DND-41 (cell line): ENCODE measurements around the gene SAG.

Source experiments
- ATAC-seq: fragments of 200-7000 bp; cut with Tn5 transposase; 3 replicates; pipeline ENCODE4 v1.9.1; 2021; ENCODE audit warnings: low read depth; ENCODE audit not compliant: insufficient read depth
- DNase-seq: peaks from one replicate; pipeline ENCODE4 v3.0.0-alpha.2; 2020
- H2AFZ ChIP-seq: 2 replicates; pipeline ENCODE4 v1.6.0; 2012; ENCODE audit warnings: low read depth, low read length
- H3K27ac ChIP-seq: 2 replicates; pipeline ENCODE4 v1.5.1; 2012; ENCODE audit warnings: low read length, inconsistent platforms
- H3K27me3 ChIP-seq: fragments of 200-600 bp; sonication (generic); 2 replicates; pipeline ENCODE4 v1.6.0; 2012; ENCODE audit warnings: low read length, mild to moderate bottlenecking, inconsistent platforms; ENCODE audit not compliant: insufficient read depth, poor library complexity
- H3K36me3 ChIP-seq: 2 replicates; pipeline ENCODE4 v1.5.1; 2012; ENCODE audit warnings: low read length, inconsistent platforms; ENCODE audit not compliant: insufficient read depth
- H3K4me1 ChIP-seq: 2 replicates; pipeline ENCODE4 v1.5.1; 2012; ENCODE audit warnings: mild to moderate bottlenecking, low read length; ENCODE audit not compliant: insufficient read depth
- H3K4me2 ChIP-seq: 2 replicates; pipeline ENCODE4 v1.6.0; 2012; ENCODE audit warnings: mild to moderate bottlenecking, moderate library complexity, low read length, inconsistent platforms; ENCODE audit not compliant: insufficient read depth
- H3K4me3 ChIP-seq, 2 experiments: fragments of 200-600 bp in 1 of 2; shearing (Covaris generic) in 1 of 2; 2 replicates each; pipeline ENCODE4 v1.5.1; 2012 to 2016; ENCODE audit warnings: inconsistent platforms in 2 of 2, low read length in 2 of 2, mild to moderate bottlenecking in 2 of 2, low read depth in 1 of 2, moderate library complexity in 1 of 2
- H3K79me2 ChIP-seq: 2 replicates; pipeline ENCODE4 v1.6.0; 2012; ENCODE audit warnings: low read length, inconsistent platforms; ENCODE audit not compliant: insufficient read depth
- H3K9ac ChIP-seq: 2 replicates; pipeline ENCODE4 v1.6.0; 2012; ENCODE audit warnings: low read depth, mild to moderate bottlenecking, inconsistent platforms, low read length, moderate library complexity
- H3K9me3 ChIP-seq: 2 replicates; pipeline ENCODE4 v1.5.1; 2012; ENCODE audit warnings: low read length, moderate library complexity, mild to moderate bottlenecking, inconsistent platforms; ENCODE audit not compliant: insufficient read depth, severe bottlenecking
- H4K20me1 ChIP-seq: 2 replicates; pipeline ENCODE4 v1.6.0; 2012; ENCODE audit warnings: low read length; ENCODE audit not compliant: insufficient read depth
- CTCF ChIP-seq: IDR thresholded peaks from 2 replicates; pipeline ENCODE4 v1.5.1; 2012; ENCODE audit warnings: borderline replicate concordance, low read length, moderate library complexity, mild to moderate bottlenecking; ENCODE audit not compliant: poor library complexity, severe bottlenecking; ENCODE audit errors: extremely low read depth
- EZH2 ChIP-seq: IDR thresholded peaks from 3 replicates; pipeline ENCODE4 v1.6.1; 2012; ENCODE audit warnings: borderline replicate concordance, low read depth, mild to moderate bottlenecking, moderate library complexity, low read length, inconsistent platforms; ENCODE audit not compliant: severe bottlenecking

Gene SAG

GRCh38 chr2:233264667-233265066 is 42.9 kb upstream of the SAG start:
- Histone ChIP-seq H3K9me3 (no peaks in the 10 kb centered on the region), H3K4me1 (peaks cover 11% of the 10 kb centered on the region), H3K36me3 (peaks cover 92% of the 10 kb centered on the region), H3K4me2 (no peak overlapping the region), H3K27ac (no peak overlapping the region), H2AFZ (no peak overlapping the region), H3K27me3 (no peaks in the 10 kb centered on the region), H3K79me2 (peaks cover 15% of the 10 kb centered on the region), H3K4me3 (no peak overlapping the region), H3K9ac (no peak overlapping the region), H4K20me1 (peaks cover 23% of the 10 kb centered on the region; the same call in 1 of the 2 replicates)
- TF ChIP-seq EZH2 (no peak), CTCF (no peak)
- DNase-seq = no peak
- no peak for ATAC-seq

GRCh38 chr2:233265899-233266431 is 41.7 kb upstream of the SAG start:
- H4K20me1 ChIP-seq = peaks cover 18% of the 10 kb centered on the region; the same call in 1 of the 2 replicates
- H3K27ac ChIP-seq = no peak overlapping the region

GRCh38 chr2:233266481-233266880 is 41.1 kb upstream of the SAG start:
- Histone ChIP-seq H3K36me3 (peaks cover 91% of the 10 kb centered on the region), H3K4me3 (no peak overlapping the region), H3K79me2 (peaks cover 3% of the 10 kb centered on the region; the same call in 1 of the 2 replicates), H2AFZ (no peak overlapping the region), H3K9ac (no peak overlapping the region), H3K27ac (no peak overlapping the region), H4K20me1 (peaks cover 18% of the 10 kb centered on the region; the same call in 1 of the 2 replicates), H3K27me3 (no peaks in the 10 kb centered on the region), H3K9me3 (no peaks in the 10 kb centered on the region), H3K4me2 (no peak overlapping the region), H3K4me1 (peaks cover 11% of the 10 kb centered on the region)
- DNase-seq = no peak
- TF ChIP-seq CTCF (no peak), EZH2 (no peak)
- ATAC-seq = no peak

More at GRCh38 chr2:233265899-233266431, 41.7 kb upstream of the SAG start:
- ATAC-seq = no peak
- Histone ChIP-seq H3K4me2 (no peak overlapping the region), H3K4me1 (peaks cover 11% of the 10 kb centered on the region), H3K9me3 (no peaks in the 10 kb centered on the region), H3K4me3 (no peak overlapping the region), H3K36me3 (peaks cover 93% of the 10 kb centered on the region), H3K79me2 (peaks cover 4% of the 10 kb centered on the region; the same call in 1 of the 2 replicates), H3K27me3 (no peaks in the 10 kb centered on the region), H2AFZ (no peak overlapping the region), H3K9ac (no peak overlapping the region)
- TF ChIP-seq CTCF = no peak
- TF ChIP-seq EZH2 = no peak
- DNase-seq = no peak
